ENCODE measurements around the gene NISCH. TPM values are rescaled to one million over a fixed set of nuclear protein-coding genes. Genes with fewer than 3 reads are reported as not detected.

NISCH gene
- total RNA-seq, 1 donor from 2014 or later = 89.5 TPM

GRCh38 chr3:52527732-52528585, 72.6 kb downstream of the NISCH start:
- TF ChIP-seq, protein P1, sequence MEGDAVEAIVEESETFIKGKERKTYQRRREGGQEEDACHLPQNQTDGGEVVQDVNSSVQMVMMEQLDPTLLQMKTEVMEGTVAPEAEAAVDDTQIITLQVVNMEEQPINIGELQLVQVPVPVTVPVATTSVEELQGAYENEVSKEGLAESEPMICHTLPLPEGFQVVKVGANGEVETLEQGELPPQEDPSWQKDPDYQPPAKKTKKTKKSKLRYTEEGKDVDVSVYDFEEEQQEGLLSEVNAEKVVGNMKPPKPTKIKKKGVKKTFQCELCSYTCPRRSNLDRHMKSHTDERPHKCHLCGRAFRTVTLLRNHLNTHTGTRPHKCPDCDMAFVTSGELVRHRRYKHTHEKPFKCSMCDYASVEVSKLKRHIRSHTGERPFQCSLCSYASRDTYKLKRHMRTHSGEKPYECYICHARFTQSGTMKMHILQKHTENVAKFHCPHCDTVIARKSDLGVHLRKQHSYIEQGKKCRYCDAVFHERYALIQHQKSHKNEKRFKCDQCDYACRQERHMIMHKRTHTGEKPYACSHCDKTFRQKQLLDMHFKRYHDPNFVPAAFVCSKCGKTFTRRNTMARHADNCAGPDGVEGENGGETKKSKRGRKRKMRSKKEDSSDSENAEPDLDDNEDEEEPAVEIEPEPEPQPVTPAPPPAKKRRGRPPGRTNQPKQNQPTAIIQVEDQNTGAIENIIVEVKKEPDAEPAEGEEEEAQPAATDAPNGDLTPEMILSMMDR (IDR thresholded peaks at IDR 0.05) = no peak
- no peaks in the 10 kb centered on the region for H3K27me3 Mint-ChIP-seq
- POLR2A ChIA-PET = interaction anchor here (1.5 kb wide), 1 partner anchor 8 kb away, joined by 5 read pairs; the partner anchor contains the start of gene UQCC5
- intact Hi-C loops (cut with micrococcal nuclease) = no loop called here
- no peak overlapping the region for H3K4me3 Mint-ChIP-seq
- H3K36me3 Mint-ChIP-seq (ENCODE audit: low read depth) = peaks cover 1% of the 10 kb centered on the region
- CTCF ChIA-PET = no interaction called here
- no peak overlapping the region for H3K27ac Mint-ChIP-seq
- no peak for DNase-seq
- H3K4me1 Mint-ChIP-seq = peaks cover 8% of the 10 kb centered on the region
- no peak for ATAC-seq (ENCODE audit: low read depth)
- no peaks in the 10 kb centered on the region for H3K9me3 Mint-ChIP-seq

- H3K27me3 Mint-ChIP-seq = no peaks in the 10 kb centered on the region
- peaks cover 8% of the 10 kb centered on the region for H3K4me1 Mint-ChIP-seq
- H3K27ac Mint-ChIP-seq = no peak overlapping the region
- ATAC-seq (ENCODE audit: low read depth) = no peak
- DNase-seq = peak; percentile 11
- ChIA-PET CTCF (no interaction called here), POLR2A (no interaction called here)
- H3K36me3 Mint-ChIP-seq (ENCODE audit: low read depth) = peaks cover 1% of the 10 kb centered on the region
- TF ChIP-seq, protein P1 (IDR thresholded peaks at IDR 0.05) = no peak
- H3K9me3 Mint-ChIP-seq = no peaks in the 10 kb centered on the region
- intact Hi-C loops (cut with micrococcal nuclease) = no loop called here
- H3K4me3 Mint-ChIP-seq = no peak overlapping the region
Observed at GRCh38 chr3:52528586-52529375, 73.4 kb downstream of the NISCH start.

GRCh38 chr3:52529376-52530333, 74.3 kb downstream of the NISCH start:
- ChIA-PET CTCF (no interaction called here), POLR2A (no interaction called here)
- no peak overlapping the region for H3K4me3 Mint-ChIP-seq
- H3K36me3 Mint-ChIP-seq (ENCODE audit: low read depth) = no peaks in the 10 kb centered on the region
- peak; percentile 12 for DNase-seq
- no peaks in the 10 kb centered on the region for H3K27me3 Mint-ChIP-seq
- intact Hi-C loops (cut with micrococcal nuclease) = loop anchor here (10.0 kb wide), 5 partner anchors 245 to 635 kb away; partner anchors contain the start of genes ACY1, ITIH1, NEK4 and POC1A
- H3K4me1 Mint-ChIP-seq = peaks cover 10% of the 10 kb centered on the region
- no peaks in the 10 kb centered on the region for H3K9me3 Mint-ChIP-seq
- TF ChIP-seq, protein P1 (IDR thresholded peaks at IDR 0.05) = no peak
- H3K27ac Mint-ChIP-seq = no peak overlapping the region
- ATAC-seq (ENCODE audit: low read depth) = no peak

GRCh38 chr3:52530918-52531826, 75.8 kb downstream of the NISCH start:
- H3K4me3 Mint-ChIP-seq = no peak overlapping the region
- CTCF ChIA-PET = no interaction called here
- POLR2A ChIA-PET = interaction anchor here (0.6 kb wide), 1 partner anchor 563 kb away, joined by 3 read pairs; no protein-coding TSS in a partner anchor
- TF ChIP-seq, protein P1 (IDR thresholded peaks at IDR 0.05) = no peak
- DNase-seq = peak; percentile 12
- H3K27ac Mint-ChIP-seq = no peak overlapping the region
- no peaks in the 10 kb centered on the region for H3K36me3 Mint-ChIP-seq (ENCODE audit: low read depth)
- ATAC-seq (ENCODE audit: low read depth) = no peak
- H3K27me3 Mint-ChIP-seq = no peaks in the 10 kb centered on the region
- peaks cover 15% of the 10 kb centered on the region for H3K4me1 Mint-ChIP-seq
- H3K9me3 Mint-ChIP-seq = no peaks in the 10 kb centered on the region
- intact Hi-C loops (cut with micrococcal nuclease) = loop anchor here (10.0 kb wide), 5 partner anchors 244 to 634 kb away; partner anchors contain the start of genes ACY1, ITIH1, NEK4 and POC1A
